Ascending aorta (tissue), 2 donors: ENCODE data around the gene THRB. TPM values are rescaled to one million over a fixed set of nuclear protein-coding genes. Genes with fewer than 3 reads are reported as not detected.
A peak's percentile ranks its signal among the peaks of the same experiment; 100 is the strongest.

Source experiments
- DNase-seq, 2 donors: peaks; one replicate each; pipeline ENCODE4 v3.0.0-alpha.2; 2019; ENCODE audit warnings: low spot score in 2 of 2
- H3K27ac ChIP-seq, 2 donors: fragments of 200-600 bp; sonication (generic); one replicate each; pipeline ENCODE4 v1.5.1; 2016 to 2017; ENCODE audit warnings: mild to moderate bottlenecking in 1 of 2
- H3K27me3 ChIP-seq: fragments of 200-600 bp; sonication (generic); one replicate; pipeline ENCODE4 v1.5.1; 2017
- H3K36me3 ChIP-seq, 2 donors: fragments of 200-600 bp; sonication (generic); one replicate each; pipeline ENCODE4 v1.5.1; 2016
- H3K4me1 ChIP-seq, 2 donors: fragments of 200-600 bp; sonication (generic); one replicate each; pipeline ENCODE4 v1.5.1; 2016 to 2017; ENCODE audit warnings: mild to moderate bottlenecking in 1 of 2
- H3K4me3 ChIP-seq, 2 donors: fragments of 200-600 bp; sonication (generic); one replicate each; pipeline ENCODE4 v1.5.1; 2016 to 2017; ENCODE audit warnings: mild to moderate bottlenecking in 1 of 2
- H3K9me3 ChIP-seq, 2 donors: fragments of 200-600 bp; sonication (generic); one replicate each; pipeline ENCODE4 v1.5.1; 2016
- intact Hi-C: fragments of 100-400 bp; cut with DNase I; formaldehyde crosslinking; loops from one replicate; pipeline ENCODE4 v1.15.1; 2023
- total RNA-seq: library from RNA; depleted of rRNA; stranded (reverse); fragments of >200 nt; gene quantifications from one replicate; pipeline ENCODE4 v1.1.0, GENCODE V29; 2016
- TF ChIP-seq, protein P1 (sequence below), 3 experiments: fragments of 200-600 bp in 2 of 3; fragments of 450-650 bp in 1 of 3; sonication (generic) in 2 of 3; IDR thresholded peaks; one replicate each; pipeline ENCODE4 v1.5.1; 2016 to 2019; ENCODE audit warnings: antibody characterized with exemption in 3 of 3, mild to moderate bottlenecking in 1 of 3, moderate library complexity in 1 of 3

The THRB gene
- total RNA-seq, 1 donor from 2014 or later: 24.7 TPM

DNA sequence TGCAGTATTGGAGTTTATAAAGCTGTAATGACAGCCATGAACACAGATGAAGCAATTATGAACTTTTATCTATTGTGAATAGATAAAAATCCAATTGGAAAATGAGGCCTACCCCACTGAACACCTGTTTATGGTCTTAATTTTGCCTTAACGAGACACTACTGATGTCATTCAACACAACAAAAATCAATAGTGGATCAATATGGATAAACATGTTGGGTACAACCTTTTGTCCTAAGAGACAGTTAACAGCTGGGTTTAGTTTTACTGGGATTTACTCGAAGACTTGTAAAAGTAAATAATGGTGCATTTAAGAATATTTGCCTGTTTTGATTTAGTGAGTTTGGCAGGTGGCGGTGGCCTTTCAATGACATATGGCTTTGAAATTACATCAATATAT is 331.7 kb downstream of the THRB start:
- H3K4me3 ChIP-seq: no peak overlapping the region
- DNase-seq: no peak
- H3K4me1 ChIP-seq: peaks cover 0 to 42% of the 10 kb centered on the region in 2 donors
- intact Hi-C loops: no loop called here
- no peaks in the 10 kb centered on the region for H3K27me3 ChIP-seq
- no peaks in the 10 kb centered on the region for H3K36me3 ChIP-seq
- no peak overlapping the region for H3K27ac ChIP-seq
- TF ChIP-seq, protein P1, sequence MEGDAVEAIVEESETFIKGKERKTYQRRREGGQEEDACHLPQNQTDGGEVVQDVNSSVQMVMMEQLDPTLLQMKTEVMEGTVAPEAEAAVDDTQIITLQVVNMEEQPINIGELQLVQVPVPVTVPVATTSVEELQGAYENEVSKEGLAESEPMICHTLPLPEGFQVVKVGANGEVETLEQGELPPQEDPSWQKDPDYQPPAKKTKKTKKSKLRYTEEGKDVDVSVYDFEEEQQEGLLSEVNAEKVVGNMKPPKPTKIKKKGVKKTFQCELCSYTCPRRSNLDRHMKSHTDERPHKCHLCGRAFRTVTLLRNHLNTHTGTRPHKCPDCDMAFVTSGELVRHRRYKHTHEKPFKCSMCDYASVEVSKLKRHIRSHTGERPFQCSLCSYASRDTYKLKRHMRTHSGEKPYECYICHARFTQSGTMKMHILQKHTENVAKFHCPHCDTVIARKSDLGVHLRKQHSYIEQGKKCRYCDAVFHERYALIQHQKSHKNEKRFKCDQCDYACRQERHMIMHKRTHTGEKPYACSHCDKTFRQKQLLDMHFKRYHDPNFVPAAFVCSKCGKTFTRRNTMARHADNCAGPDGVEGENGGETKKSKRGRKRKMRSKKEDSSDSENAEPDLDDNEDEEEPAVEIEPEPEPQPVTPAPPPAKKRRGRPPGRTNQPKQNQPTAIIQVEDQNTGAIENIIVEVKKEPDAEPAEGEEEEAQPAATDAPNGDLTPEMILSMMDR (IDR thresholded peaks at IDR 0.05): no peak
- H3K9me3 ChIP-seq: no peaks in the 10 kb centered on the region

DNA sequence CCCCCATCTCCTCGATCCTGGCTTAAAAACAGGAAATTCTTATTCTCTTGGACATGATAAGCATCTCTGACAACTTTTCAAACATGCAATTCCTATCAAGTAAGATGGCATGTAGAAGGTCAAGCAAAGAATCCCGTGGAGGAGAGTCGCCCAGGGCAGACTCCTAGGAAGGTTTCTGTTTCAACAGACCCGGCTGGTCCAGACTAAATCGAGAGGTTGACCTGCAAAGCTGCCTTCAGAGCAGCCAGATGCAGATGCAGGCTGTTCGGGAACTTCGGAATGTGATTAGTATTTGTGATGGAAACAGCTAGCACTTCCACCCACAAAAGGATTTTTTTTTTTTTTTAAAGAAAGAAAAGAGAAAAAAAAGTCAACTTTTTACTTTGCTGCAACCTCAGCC is 332.8 kb downstream of the THRB start:
- peaks cover 0 to 40% of the 10 kb centered on the region in 2 donors for H3K4me1 ChIP-seq
- H3K9me3 ChIP-seq: no peaks in the 10 kb centered on the region
- H3K4me3 ChIP-seq: peak overlapping the region in 1 of 2 donors; percentile 26
- TF ChIP-seq, protein P1 (IDR thresholded peaks at IDR 0.05): no peak
- H3K36me3 ChIP-seq: no peaks in the 10 kb centered on the region
- intact Hi-C loops: no loop called here
- H3K27ac ChIP-seq: peak overlapping the region; percentile 2 to 3
- no peak for DNase-seq
- no peaks in the 10 kb centered on the region for H3K27me3 ChIP-seq

DNA sequence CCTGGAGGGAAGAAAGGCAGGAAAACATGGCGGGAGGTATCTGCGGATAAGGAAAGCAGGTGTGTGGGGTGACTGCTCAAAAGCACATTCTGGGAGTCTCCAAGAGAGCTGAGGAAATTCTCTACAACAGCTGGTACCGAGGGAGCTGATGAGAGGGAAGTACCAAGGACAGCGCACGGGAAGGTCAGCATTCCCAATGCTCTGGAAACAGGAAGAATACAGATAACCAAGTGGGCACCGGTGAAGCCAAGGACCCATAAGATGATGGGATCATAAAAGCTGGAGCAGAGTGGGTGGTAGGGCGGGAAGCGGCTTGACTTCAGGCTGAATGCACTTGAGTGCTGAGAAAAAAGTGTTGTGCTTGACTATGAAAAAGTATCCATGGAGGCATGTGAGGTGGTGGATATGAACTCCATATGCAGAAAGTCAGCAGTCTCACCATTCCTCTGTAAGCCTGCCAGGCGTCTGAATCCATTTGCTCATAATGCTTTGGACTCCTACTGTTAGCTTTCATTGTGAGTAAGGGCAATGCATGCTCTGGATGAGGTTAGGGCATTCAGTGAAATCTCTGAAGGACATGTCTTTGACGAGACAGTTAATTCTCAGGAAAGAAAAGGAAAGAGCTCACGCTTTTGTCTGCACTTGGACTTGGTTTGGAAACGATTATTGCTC is 334.1 kb downstream of the THRB start:
- Histone ChIP-seq H3K4me3 (no peak overlapping the region), H3K27ac (peak overlapping the region in 1 of 2 donors; percentile 47), H3K27me3 (no peaks in the 10 kb centered on the region), H3K36me3 (no peaks in the 10 kb centered on the region), H3K4me1 (peaks cover 0 to 34% of the 10 kb centered on the region in 2 donors), H3K9me3 (no peaks in the 10 kb centered on the region)
- DNase-seq: no peak
- TF ChIP-seq, protein P1 (IDR thresholded peaks at IDR 0.05): no peak
- intact Hi-C loops: no loop called here

DNA sequence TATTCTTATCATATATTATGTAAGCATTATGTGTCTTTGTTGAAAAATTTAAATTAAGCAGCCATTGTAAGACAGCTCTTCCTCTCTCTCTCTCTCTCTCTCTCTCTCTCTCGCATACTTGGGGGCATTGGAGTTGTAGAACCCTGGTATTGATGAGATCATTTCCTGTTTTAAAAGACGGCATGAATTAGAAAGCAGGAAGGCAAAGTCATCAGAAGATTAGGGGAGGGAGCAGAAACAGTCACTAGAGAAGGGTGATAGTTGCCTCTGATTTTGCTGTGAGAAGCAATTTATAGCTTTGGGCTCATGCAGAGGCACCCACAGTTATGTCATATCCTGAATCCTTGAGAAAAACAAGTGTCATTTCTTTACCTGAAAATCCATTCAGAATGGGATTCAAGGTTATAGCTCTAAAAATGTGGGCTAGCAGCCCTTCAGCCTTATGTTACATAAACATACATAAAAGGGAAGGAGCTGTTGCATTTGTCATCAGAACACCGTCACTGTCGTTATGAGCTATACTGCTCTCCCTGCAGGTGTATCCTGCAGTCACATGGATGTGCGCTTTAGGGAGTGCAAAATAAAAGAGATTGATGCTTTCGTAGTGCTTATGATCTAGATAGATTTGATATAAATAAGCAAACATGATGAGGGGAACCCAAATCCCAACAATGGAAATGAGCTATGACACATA is 335.7 kb downstream of the THRB start:
- intact Hi-C loops: no loop called here
- Histone ChIP-seq H3K27me3 (no peaks in the 10 kb centered on the region), H3K9me3 (no peaks in the 10 kb centered on the region), H3K27ac (peak overlapping the region; percentile 15 to 53), H3K36me3 (no peaks in the 10 kb centered on the region), H3K4me3 (no peak overlapping the region), H3K4me1 (peaks cover 0 to 34% of the 10 kb centered on the region in 2 donors)
- TF ChIP-seq, protein P1 (IDR thresholded peaks at IDR 0.05): no peak
- no peak for DNase-seq

DNA sequence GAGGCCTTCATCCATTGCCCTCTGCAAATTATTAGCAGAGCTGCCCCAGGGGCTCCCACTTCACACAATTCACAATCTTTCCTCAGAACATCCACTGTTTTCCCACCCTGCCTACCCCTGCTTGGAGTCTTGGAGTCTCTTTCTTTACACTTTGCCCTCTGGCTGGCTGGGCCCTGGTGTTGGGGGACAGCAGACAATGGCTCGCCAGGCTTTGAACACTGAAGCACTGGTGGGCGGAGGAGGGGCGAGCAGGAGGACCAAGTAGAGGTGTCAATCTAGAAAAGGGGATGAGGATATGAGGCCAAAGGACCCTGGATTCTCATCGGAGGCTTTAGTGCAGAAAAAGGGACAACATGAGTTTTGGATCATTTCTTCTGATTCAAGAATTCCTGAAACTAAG is 337.5 kb downstream of the THRB start:
- Histone ChIP-seq H3K27me3 (no peaks in the 10 kb centered on the region), H3K27ac (peak overlapping the region; percentile 39 to 53), H3K4me3 (no peak overlapping the region), H3K36me3 (no peaks in the 10 kb centered on the region), H3K9me3 (no peaks in the 10 kb centered on the region), H3K4me1 (peaks cover 5 to 40% of the 10 kb centered on the region in 2 donors)
- TF ChIP-seq, protein P1 (IDR thresholded peaks at IDR 0.05): no peak
- no peak for DNase-seq
- intact Hi-C loops: no loop called here
